Measurements from ENCODE around the gene VEZT. TPM values are rescaled to one million over a fixed set of nuclear protein-coding genes. Genes with fewer than 3 reads are reported as not detected.
"Not testable (repeated sequence)": the region's sequence is repeated elsewhere in the genome, so short reads cannot be mapped to it uniquely, and the experiment has no call there.

VEZT gene
- total and polyA plus RNA-seq, 12 donors: 17.1 to 92.5 (median 73.5) TPM

- ATAC-seq: no peak
- intact Hi-C loops (cut with DNase I): loop anchor here in 1 of 10 donors (5.0 kb wide), 1 partner anchor 33 kb away; no protein-coding TSS in a partner anchor
- Histone ChIP-seq H3K4me3 (no peak overlapping the region), H3K36me3 (peaks cover 0 to 21% (median 5%) of the 10 kb centered on the region in 9 donors), H3K9me3 (no peaks in the 10 kb centered on the region), H3K27me3 (no peaks in the 10 kb centered on the region), H3K4me1 (peaks cover 0 to 60% (median 32%) of the 10 kb centered on the region in 9 donors), H3K27ac (no peak overlapping the region)
- no peak for DNase-seq
- no peak for TF ChIP-seq CTCF (IDR thresholded peaks at IDR 0.05)
- WGBS, 2 donors: 90 to 94% methylated on average over 7 of the region's 7 CpGs
Measured at GRCh38 chr12:95229636-95230035, 12.0 kb downstream of the VEZT start.

- Histone ChIP-seq H3K36me3 (peaks cover 0 to 15% (median under 1%) of the 10 kb centered on the region in 9 donors), H3K4me3 (no peak overlapping the region), H3K4me1 (peaks cover 0 to 60% (median 32%) of the 10 kb centered on the region in 9 donors), H3K9me3 (no peaks in the 10 kb centered on the region), H3K27me3 (no peaks in the 10 kb centered on the region), H3K27ac (peak overlapping the region in 1 of 10 donors; percentile 19)
- ATAC-seq: no peak
- no peak for TF ChIP-seq CTCF (IDR thresholded peaks at IDR 0.05)
- DNase-seq: no peak
- intact Hi-C loops (cut with DNase I): no loop called here
Measured at GRCh38 chr12:95230313-95230712, 12.7 kb downstream of the VEZT start.

- H3K27me3 ChIP-seq: no peaks in the 10 kb centered on the region
- no peaks in the 10 kb centered on the region for H3K9me3 ChIP-seq
- WGBS, 2 donors: 75% methylated on average over 2 of the region's 2 CpGs
- peaks cover 0 to 6% (median 0%) of the 10 kb centered on the region in 9 donors for H3K36me3 ChIP-seq
- ATAC-seq (no peak), DNase-seq (no peak)
- H3K27ac ChIP-seq: peak overlapping the region in 1 of 10 donors; percentile 19
- H3K4me3 ChIP-seq: no peak overlapping the region
- peaks cover 0 to 51% (median 32%) of the 10 kb centered on the region in 9 donors for H3K4me1 ChIP-seq
- TF ChIP-seq CTCF (IDR thresholded peaks at IDR 0.05): no peak
- intact Hi-C loops (cut with DNase I): no loop called here
Measured at GRCh38 chr12:95231190-95231589, 13.6 kb downstream of the VEZT start.

- H3K9me3 ChIP-seq; H3K36me3 ChIP-seq; intact Hi-C loops (cut with DNase I); H3K4me3 ChIP-seq; DNase-seq; H3K27me3 ChIP-seq; H3K27ac ChIP-seq; ATAC-seq: not testable (repeated sequence)
- H3K4me1 ChIP-seq: peaks cover 0 to 58% (median 32%) of the 10 kb centered on the region in 9 donors
- 97 to 98% methylated on average over 14 of the region's 14 CpGs for WGBS, 2 donors
Measured at GRCh38 chr12:95234187-95234586, 16.6 kb downstream of the VEZT start.

GRCh38 chr12:95235621-95236020 is 18.0 kb downstream of the VEZT start:
- H3K9me3 ChIP-seq; DNase-seq; H3K36me3 ChIP-seq; H3K27me3 ChIP-seq; ATAC-seq; H3K27ac ChIP-seq; intact Hi-C loops (cut with DNase I); H3K4me3 ChIP-seq: not testable (repeated sequence)
- H3K4me1 ChIP-seq: peaks cover 0 to 58% (median 25%) of the 10 kb centered on the region in 9 donors
- WGBS, 2 donors: 93 to 96% methylated on average over 12 to 30 of the region's 31 CpGs
